HG03066 (cell line): ENCODE results near the gene CCT8L2.
"Not testable (repeated sequence)": the region's sequence is repeated elsewhere in the genome, so short reads cannot be mapped to it uniquely, and the experiment has no call there.

ENCODE experiments used
- ATAC-seq: cut with Tn5 transposase; IDR thresholded peaks from one replicate; pipeline ENCODE4 v1.9.1; 2021; ENCODE audit warnings: low read depth; ENCODE audit not compliant: unreplicated experiment

The CCT8L2 gene

GRCh38 chr22:16592710-16593109, at the start of gene CCT8L2:
CCT8L2 (minus strand) TSS chr22:16592810; CDS start chr22:16592550, 260 bp downstream.
- not testable (repeated sequence) for ATAC-seq

- ATAC-seq, result not testable (repeated sequence)
Observed at GRCh38 chr22:16635442-16635841, 42.8 kb upstream of the CCT8L2 start.

GRCh38 chr22:16634092-16634491, 41.5 kb upstream of the CCT8L2 start:
- ATAC-seq, result not testable (repeated sequence)

GRCh38 chr22:16628476-16628875, 35.9 kb upstream of the CCT8L2 start:
- not testable (repeated sequence) for ATAC-seq

GRCh38 chr22:16625018-16625417, 32.4 kb upstream of the CCT8L2 start:
- ATAC-seq, result not testable (repeated sequence)

- not testable (repeated sequence) for ATAC-seq
Observed at GRCh38 chr22:16623595-16623994, 31.0 kb upstream of the CCT8L2 start.

GRCh38 chr22:16617516-16617915, 24.9 kb upstream of the CCT8L2 start:
- ATAC-seq, result not testable (repeated sequence)

GRCh38 chr22:16616390-16616938, 23.9 kb upstream of the CCT8L2 start:
- ATAC-seq, result not testable (repeated sequence)

GRCh38 chr22:16615606-16616245, 23.1 kb upstream of the CCT8L2 start:
- ATAC-seq, result not testable (repeated sequence)

- ATAC-seq, result no peak
Observed at GRCh38 chr22:16609548-16610261, 17.1 kb upstream of the CCT8L2 start.

GRCh38 chr22:16608931-16609330, 16.3 kb upstream of the CCT8L2 start:
- ATAC-seq, result no peak

- not testable (repeated sequence) for ATAC-seq
Observed at GRCh38 chr22:16604257-16604998, 11.8 kb upstream of the CCT8L2 start.

- ATAC-seq, result not testable (repeated sequence)
Observed at GRCh38 chr22:16603770-16604242, 11.2 kb upstream of the CCT8L2 start.

GRCh38 chr22:16603448-16603768, 10.8 kb upstream of the CCT8L2 start:
- ATAC-seq, result no peak

- not testable (repeated sequence) for ATAC-seq
Observed at GRCh38 chr22:16602728-16603447, 10.3 kb upstream of the CCT8L2 start.

- ATAC-seq, result not testable (repeated sequence)
Observed at GRCh38 chr22:16602224-16602727, 9.7 kb upstream of the CCT8L2 start.

GRCh38 chr22:16601437-16602223, 9.0 kb upstream of the CCT8L2 start:
- ATAC-seq, result no peak

GRCh38 chr22:16600644-16601436, 8.2 kb upstream of the CCT8L2 start:
- ATAC-seq, result not testable (repeated sequence)
